NCI-H2029 (cell line): ENCODE measurements around the gene SLC16A1.

Experiments
- DNase-seq: peaks from one replicate; lab custom pipeline; 2025; lab: John Stamatoyannopoulos, UW

The SLC16A1 gene

GRCh38 chr1:112881742-112882127, 74.3 kb downstream of the SLC16A1 start:
- DNase-seq = no peak

DNA sequence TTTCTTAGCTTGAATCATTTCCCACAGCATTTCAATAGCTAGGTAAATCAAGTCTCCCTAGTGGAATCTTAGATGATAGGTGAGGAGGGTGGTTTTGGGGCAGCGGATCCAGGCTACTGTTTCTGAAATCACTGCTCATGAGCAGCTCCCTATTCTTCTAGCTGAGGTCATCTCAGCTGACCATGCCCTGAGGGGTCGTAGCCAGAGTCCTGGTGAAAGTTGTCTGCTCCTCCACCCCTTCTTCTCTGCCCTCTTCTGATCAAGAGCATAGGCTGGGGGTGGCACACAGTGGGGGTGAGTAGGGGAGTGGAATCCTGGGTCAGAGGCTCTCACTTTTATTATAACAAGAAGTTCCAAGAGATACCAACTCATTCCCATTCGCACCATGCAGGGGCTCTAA, 76.2 kb downstream of the SLC16A1 start:
- no peak for DNase-seq

GRCh38 chr1:112878321-112878720, 77.7 kb downstream of the SLC16A1 start:
- no peak for DNase-seq

DNA sequence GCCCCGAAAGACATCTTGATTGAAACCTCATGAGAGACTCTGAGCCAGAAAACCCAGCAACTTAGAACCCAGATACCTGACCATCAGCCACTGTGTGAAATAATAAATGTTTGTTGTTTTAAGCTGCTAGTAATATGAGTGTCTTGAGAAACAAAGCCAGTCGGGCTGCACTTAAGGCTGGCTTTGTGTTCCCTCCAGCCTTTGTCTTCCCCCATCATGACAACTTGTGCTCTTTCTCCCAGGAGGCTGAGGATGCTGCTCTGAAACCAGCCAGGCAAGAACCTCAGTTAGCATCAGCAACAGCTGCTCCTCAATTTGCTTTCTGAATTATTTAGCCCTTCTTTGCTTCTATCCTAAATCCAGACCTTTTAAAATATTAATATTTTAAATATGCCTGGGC, 78.2 kb downstream of the SLC16A1 start:
- DNase-seq = no peak

DNA sequence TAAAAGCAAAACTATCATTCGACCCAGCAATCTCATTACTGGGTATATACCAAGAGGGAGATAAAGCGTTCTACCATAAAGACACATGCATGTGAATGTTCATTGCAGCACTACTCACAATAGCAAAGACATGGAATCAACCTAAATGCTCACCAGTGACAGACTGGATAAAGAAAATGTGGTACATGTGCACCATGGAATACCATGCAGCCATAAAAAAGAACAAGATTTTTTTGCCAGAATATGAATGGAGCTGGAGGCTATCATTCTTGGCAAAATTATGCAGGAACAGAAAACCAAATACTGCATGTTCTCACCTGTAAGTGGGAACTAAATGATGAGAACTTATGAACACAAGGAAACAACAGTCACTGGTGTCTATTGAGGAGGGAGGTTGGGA, 79.7 kb downstream of the SLC16A1 start:
- DNase-seq = no peak

DNA sequence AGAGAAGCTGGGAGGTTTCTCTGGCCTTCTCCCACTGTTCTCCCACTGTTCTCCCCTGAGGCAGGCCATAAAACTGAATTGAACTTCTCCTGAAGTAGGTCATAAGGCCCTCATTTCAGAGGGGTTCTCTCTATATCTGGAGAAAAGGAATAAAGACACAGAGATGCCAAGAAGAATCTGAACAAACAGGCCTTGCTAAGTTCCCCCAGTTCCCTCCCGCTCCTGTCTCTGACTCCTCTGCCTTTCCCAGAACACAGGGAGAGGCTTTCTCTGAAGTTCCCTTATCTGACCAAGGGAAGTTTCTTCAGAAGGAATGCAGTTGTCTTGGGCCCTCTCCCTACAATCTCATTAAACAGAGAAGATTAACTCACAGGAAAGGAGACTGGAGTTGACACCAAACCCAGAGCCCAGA, 83.4 kb downstream of the SLC16A1 start:
- no peak for DNase-seq

GRCh38 chr1:112870887-112871646, 84.9 kb downstream of the SLC16A1 start:
- no peak for DNase-seq

DNA sequence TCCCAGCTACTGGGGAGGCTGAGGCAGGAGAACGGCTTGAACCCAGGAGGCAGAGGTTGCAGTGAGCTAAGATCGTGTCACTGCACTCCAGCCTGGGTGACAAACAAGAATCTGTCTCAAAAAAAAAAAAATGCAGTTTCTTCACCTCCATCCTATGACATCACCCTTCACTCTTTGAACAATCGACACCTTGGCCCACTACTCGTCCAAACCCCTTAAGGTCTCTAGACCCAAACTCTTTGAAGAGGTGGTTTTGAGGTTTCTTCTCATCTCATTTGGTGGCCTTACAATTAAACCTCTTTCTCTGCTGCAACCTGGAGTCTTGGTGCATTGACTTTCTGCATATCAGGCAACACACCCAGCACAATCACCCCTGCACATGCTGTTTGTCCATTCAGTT, 86.1 kb downstream of the SLC16A1 start:
- DNase-seq = no peak

DNA sequence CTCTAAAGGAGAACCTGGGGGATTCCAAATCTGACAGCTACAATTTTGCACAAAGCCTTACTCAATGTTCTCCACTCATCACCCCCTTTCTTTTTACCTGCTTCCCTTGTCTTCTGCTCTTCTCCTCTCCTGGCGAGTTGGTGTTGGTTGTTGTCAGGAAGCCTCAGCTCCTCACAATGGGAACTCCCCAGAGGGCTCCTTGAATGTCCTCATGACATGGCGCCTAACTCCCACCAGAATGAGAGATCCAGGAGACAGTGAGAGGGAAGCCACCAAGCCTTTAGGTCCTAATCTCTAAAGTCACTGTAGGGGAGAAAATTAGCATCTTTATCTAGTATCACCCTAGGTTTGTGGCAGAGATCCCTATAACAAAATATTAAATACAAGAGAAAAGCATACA, 87.8 kb downstream of the SLC16A1 start:
- no peak for DNase-seq

- DNase-seq = no peak
These were observed 89.0 kb downstream of the SLC16A1 start for GRCh38 chr1:112866981-112867380.

GRCh38 chr1:112866151-112866550, 89.8 kb downstream of the SLC16A1 start:
- no peak for DNase-seq

DNA sequence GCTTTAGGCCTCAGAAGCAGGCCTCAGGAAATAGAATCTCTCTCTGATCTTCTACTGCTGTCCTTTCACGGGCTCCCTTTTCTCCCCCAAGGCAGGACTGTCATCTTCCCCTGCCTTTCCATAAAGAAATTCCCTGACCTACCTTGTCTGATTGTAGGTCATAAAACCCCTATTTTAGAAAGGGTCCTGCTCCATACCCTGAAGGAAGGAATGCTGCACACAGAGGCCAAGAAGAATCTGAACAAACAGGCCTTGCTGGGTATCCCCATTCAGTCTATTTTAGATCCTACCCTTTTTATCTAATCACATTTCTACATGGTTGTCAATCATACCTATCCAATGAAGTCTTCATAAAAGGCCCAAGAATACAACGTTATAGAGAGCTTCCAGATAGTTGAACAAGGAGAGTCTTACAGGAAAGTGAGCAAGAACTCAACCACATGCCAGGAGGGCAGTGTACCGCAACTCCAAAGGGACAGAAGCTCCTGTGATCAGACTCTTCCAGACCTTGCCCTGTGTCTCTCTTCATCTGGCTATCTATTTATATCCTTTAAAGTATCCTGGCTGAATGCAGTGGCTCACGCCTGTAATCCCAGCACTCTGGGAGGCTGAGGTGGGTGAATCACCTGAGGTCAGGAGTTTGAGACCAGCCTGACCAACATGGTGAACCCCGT, 93.1 kb downstream of the SLC16A1 start:
- no peak for DNase-seq
